Right ventricle myocardium superior (tissue), 1 donor: Measurements from ENCODE around the gene SLC17A1. TPM values are rescaled to one million over a fixed set of nuclear protein-coding genes. Genes with fewer than 3 reads are reported as not detected.

Source experiments
- ATAC-seq: fragments of 200-7000 bp; cut with Tn5 transposase; one replicate; pipeline ENCODE4 v1.9.1; 2020; ENCODE audit warnings: mild to moderate bottlenecking; ENCODE audit not compliant: poor library complexity
- DNase-seq: peaks from one replicate; pipeline ENCODE4 v3.0.0-alpha.2; 2020
- intact Hi-C: fragments of 100-400 bp; cut with DNase I; formaldehyde crosslinking; loops from one replicate; pipeline ENCODE4 v1.11.2; 2022
- total RNA-seq: library from RNA; stranded (reverse); fragmentation: NEBNext Ultra II Directional; extraction: Animal tissue kit (Norgen Biotek cat#: 25700); gene quantifications from one replicate; pipeline ENCODE4 v1.2.1, GENCODE V29; 2021
- donor health status: DM: no; HTN: yes; CAD: no; lungs with severe emphysema.

Gene SLC17A1
- total RNA-seq, 1 donor from 2014 or later, result not detected

- DNase-seq (no peak), ATAC-seq (no peak)
- intact Hi-C loops, result no loop called here
Measured at GRCh38 chr6:25745836-25746235, 86.0 kb downstream of the SLC17A1 start.

- intact Hi-C loops, result no loop called here
- ATAC-seq (no peak), DNase-seq (no peak)
Measured at GRCh38 chr6:25743868-25744267, 88.0 kb downstream of the SLC17A1 start.

GRCh38 chr6:25735261-25735660 is 96.6 kb downstream of the SLC17A1 start:
- no peak for ATAC-seq

More at GRCh38 chr6:25735261-25735660, 96.6 kb downstream of the SLC17A1 start:
- intact Hi-C loops, result no loop called here
- DNase-seq, result no peak

Other genes with a start within 250 kb of the SLC17A1 start
- 1.2 TPM for gene SCGN, start 179.8 kb downstream of the SLC17A1 start, total RNA-seq
- gene SLC17A4, start 77.3 kb downstream of the SLC17A1 start, total RNA-seq, result not detected
- gene SLC17A3, start 42.2 kb upstream of the SLC17A1 start, total RNA-seq, result not detected
- gene SLC17A2, start 98.6 kb upstream of the SLC17A1 start, total RNA-seq, result not detected
- gene TRIM38, start 130.8 kb upstream of the SLC17A1 start, total RNA-seq, result 2.3 TPM